ENCODE measurements around the gene FAH. TPM values are rescaled to one million over a fixed set of nuclear protein-coding genes. Genes with fewer than 3 reads are reported as not detected.
A peak's percentile ranks its signal among the peaks of the same experiment; 100 is the strongest.

Gene FAH
- total and polyA plus RNA-seq, 9 of the 15 experiments (the other 6 are each of a cell fraction or from before 2014, with no cell fraction given) = 66.8 to 310 (median 103) TPM

DNA sequence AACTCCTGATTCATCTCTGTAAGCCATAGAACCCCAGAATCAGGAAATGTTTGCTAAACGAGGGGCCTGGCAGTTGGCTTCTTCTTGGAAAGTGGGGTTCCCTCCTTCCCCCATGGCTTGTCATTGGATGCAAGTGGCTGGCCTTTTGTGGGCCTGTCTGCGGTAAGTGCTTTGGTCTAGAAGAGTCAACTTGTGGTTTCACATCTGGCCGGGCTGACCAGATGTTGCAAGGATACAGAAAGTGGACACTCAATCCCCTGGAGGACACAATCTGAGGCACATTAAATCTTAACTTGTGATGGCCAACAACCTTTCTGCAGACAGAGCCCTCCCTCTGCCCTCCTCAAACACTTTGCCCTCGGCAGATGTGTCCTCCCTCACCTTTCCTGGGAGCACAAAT is 1.1 kb downstream of the FAH start (continued):
- TF ChIP-seq NFE2L1 (tag; IDR thresholded peaks at IDR 0.05; ENCODE audit: borderline replicate concordance, low read depth) = no peak
- no peak for TF ChIP-seq TARDBP (IDR thresholded peaks at IDR 0.05)
- TF ChIP-seq CREM (IDR thresholded peaks at IDR 0.05; ENCODE audit: low read depth) = no peak
- TF ChIP-seq MYC (IDR thresholded peaks at IDR 0.05; ENCODE audit: low read depth, low read length) = peak; percentile 22; the same call in 1 of the 2 replicates
- no peak for TF ChIP-seq MYC (CRISPR knock-in tag; IDR thresholded peaks at IDR 0.05; ENCODE audit: borderline replicate concordance, low read depth)
- TF ChIP-seq SRSF1 (IDR thresholded peaks at IDR 0.05; ENCODE audit: low read depth, low read length) = no peak
- TF ChIP-seq SMAD4 (CRISPR knock-in tag; conservative IDR thresholded peaks at IDR 0.05) = peak; percentile 78
- no peak for TF ChIP-seq SLC30A9 (CRISPR knock-in tag; IDR thresholded peaks at IDR 0.05)
- TF ChIP-seq CREB1 (IDR thresholded peaks at IDR 0.05) = no peak
- no peak for TF ChIP-seq CREB1 (CRISPR knock-in tag; IDR thresholded peaks at IDR 0.05)
- TF ChIP-seq HDAC1 (IDR thresholded peaks at IDR 0.05) = peak in 1 of 2 experiments; percentile 74; a peak in 2 of 4 replicates
- no peak for TF ChIP-seq PYGO2 (tag; IDR thresholded peaks at IDR 0.05)
- no peak for TF ChIP-seq IRF2 (CRISPR knock-in tag; IDR thresholded peaks at IDR 0.05)
- TF ChIP-seq ZNF583 (CRISPR knock-in tag; IDR thresholded peaks at IDR 0.05) = no peak
- TF ChIP-seq TEAD1 (CRISPR knock-in tag; IDR thresholded peaks at IDR 0.05) = no peak
- TF ChIP-seq SMAD2 (IDR thresholded peaks at IDR 0.05; ENCODE audit: low read depth, low read length) = no peak
- TF ChIP-seq HEY1 (CRISPR knock-in tag; IDR thresholded peaks at IDR 0.05; ENCODE audit: borderline replicate concordance) = no peak
- TF ChIP-seq ZNF507 (tag; conservative IDR thresholded peaks at IDR 0.05) = no peak
- TF ChIP-seq ZNF175 (CRISPR knock-in tag; IDR thresholded peaks at IDR 0.05; ENCODE audit: low read depth) = no peak
- peak; percentile 55; the same call in 1 of the 2 replicates for TF ChIP-seq CTBP1 (IDR thresholded peaks at IDR 0.05; ENCODE audit: borderline replicate concordance)
- TF ChIP-seq ZNF174 (CRISPR knock-in tag; IDR thresholded peaks at IDR 0.05) = no peak
- TF ChIP-seq ZNF77 (CRISPR knock-in tag; IDR thresholded peaks at IDR 0.05) = no peak
- TF ChIP-seq E2F3 (CRISPR knock-in tag; IDR thresholded peaks at IDR 0.05) = no peak
- TF ChIP-seq, protein P1, sequence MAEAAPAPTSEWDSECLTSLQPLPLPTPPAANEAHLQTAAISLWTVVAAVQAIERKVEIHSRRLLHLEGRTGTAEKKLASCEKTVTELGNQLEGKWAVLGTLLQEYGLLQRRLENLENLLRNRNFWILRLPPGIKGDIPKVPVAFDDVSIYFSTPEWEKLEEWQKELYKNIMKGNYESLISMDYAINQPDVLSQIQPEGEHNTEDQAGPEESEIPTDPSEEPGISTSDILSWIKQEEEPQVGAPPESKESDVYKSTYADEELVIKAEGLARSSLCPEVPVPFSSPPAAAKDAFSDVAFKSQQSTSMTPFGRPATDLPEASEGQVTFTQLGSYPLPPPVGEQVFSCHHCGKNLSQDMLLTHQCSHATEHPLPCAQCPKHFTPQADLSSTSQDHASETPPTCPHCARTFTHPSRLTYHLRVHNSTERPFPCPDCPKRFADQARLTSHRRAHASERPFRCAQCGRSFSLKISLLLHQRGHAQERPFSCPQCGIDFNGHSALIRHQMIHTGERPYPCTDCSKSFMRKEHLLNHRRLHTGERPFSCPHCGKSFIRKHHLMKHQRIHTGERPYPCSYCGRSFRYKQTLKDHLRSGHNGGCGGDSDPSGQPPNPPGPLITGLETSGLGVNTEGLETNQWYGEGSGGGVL (CRISPR knock-in tag; IDR thresholded peaks at IDR 0.05) = no peak
- TF ChIP-seq RCOR1 (IDR thresholded peaks at IDR 0.05; ENCODE audit: borderline replicate concordance in 1 of 2, low read depth in 2 of 2, low read length in 2 of 2) = peak; percentile 64 to 96; a peak in 3 of 4 replicates
- no peak for TF ChIP-seq ZNF124 (CRISPR knock-in tag; IDR thresholded peaks at IDR 0.05)
- TF ChIP-seq, protein P2, sequence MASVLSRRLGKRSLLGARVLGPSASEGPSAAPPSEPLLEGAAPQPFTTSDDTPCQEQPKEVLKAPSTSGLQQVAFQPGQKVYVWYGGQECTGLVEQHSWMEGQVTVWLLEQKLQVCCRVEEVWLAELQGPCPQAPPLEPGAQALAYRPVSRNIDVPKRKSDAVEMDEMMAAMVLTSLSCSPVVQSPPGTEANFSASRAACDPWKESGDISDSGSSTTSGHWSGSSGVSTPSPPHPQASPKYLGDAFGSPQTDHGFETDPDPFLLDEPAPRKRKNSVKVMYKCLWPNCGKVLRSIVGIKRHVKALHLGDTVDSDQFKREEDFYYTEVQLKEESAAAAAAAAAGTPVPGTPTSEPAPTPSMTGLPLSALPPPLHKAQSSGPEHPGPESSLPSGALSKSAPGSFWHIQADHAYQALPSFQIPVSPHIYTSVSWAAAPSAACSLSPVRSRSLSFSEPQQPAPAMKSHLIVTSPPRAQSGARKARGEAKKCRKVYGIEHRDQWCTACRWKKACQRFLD (CRISPR knock-in tag; IDR thresholded peaks at IDR 0.05) = no peak
- no peak for TF ChIP-seq SMARCC2 (IDR thresholded peaks at IDR 0.05; ENCODE audit: low read depth)
- no peak for TF ChIP-seq RBM17 (IDR thresholded peaks at IDR 0.05; ENCODE audit: borderline replicate concordance, low read depth, low read length)
- TF ChIP-seq CCAR2 (IDR thresholded peaks at IDR 0.05; ENCODE audit: low read depth, low read length) = no peak
- no peak for TF ChIP-seq ZZZ3 (IDR thresholded peaks at IDR 0.05)

All from K562 (cell line).